ENCODE data around the gene MED16. TPM values are rescaled to one million over a fixed set of nuclear protein-coding genes. Genes with fewer than 3 reads are reported as not detected.

Gene MED16
- total RNA-seq, 6 experiments from 2014 or later: 32.0 to 35.7 (median 33.3) TPM

DNA sequence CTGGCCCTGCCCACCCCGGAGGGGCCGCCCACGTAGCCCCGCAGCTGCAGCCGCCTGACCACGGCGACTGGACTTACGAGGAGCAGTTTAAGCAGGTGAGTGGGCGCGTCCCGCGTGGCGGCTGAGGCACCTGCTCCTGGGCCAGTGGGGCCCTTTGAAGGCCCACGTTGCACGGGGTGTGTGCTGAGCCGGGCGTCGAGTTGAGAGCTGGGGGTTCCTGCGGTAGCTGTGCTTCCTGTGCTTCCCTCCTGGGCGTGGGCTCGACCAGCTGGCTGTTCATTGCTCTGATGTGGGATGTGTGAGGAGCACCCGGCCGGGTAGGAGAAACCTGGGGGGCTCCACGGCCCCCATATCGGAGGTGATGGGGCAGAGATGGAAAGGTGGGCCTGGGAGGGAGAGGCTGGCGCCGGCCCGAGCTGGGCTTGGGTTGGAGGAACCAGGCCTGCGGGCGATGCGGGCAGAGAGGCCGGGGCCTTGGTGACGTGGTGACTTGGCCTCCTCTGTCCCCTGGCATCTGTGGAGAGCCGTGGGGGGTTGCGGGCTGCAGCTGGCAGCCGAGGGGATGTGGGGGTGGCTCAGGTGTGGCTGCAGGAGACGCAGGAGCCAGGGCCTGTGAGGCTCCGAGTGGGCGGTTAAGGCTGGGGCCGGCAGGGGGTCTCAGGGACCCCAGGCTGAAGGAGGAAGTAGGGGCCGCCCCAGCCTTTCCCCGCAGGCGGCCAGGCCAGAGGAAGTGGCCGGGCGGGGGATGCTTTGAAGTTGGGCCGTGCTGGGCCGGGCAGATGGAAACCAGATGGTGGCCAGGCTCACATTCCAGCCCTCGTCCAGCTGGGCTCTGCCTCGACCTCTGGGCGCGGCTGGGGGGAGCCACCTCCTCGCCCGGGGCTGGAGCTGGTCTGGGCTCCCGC lies 39.9 kb upstream of the MED16 start:
- ATAC-seq: no peak
- WGBS (ENCODE audit: insufficient coverage, low coverage, low lambda C conversion rate, missing lambda C conversion rate): 48% methylated on average over 6 of the region's 54 CpGs
- peaks cover 0 to 25% (median 16%) of the 10 kb centered on the region in 4 donors for H3K4me1 ChIP-seq
- TF ChIP-seq, protein P1, sequence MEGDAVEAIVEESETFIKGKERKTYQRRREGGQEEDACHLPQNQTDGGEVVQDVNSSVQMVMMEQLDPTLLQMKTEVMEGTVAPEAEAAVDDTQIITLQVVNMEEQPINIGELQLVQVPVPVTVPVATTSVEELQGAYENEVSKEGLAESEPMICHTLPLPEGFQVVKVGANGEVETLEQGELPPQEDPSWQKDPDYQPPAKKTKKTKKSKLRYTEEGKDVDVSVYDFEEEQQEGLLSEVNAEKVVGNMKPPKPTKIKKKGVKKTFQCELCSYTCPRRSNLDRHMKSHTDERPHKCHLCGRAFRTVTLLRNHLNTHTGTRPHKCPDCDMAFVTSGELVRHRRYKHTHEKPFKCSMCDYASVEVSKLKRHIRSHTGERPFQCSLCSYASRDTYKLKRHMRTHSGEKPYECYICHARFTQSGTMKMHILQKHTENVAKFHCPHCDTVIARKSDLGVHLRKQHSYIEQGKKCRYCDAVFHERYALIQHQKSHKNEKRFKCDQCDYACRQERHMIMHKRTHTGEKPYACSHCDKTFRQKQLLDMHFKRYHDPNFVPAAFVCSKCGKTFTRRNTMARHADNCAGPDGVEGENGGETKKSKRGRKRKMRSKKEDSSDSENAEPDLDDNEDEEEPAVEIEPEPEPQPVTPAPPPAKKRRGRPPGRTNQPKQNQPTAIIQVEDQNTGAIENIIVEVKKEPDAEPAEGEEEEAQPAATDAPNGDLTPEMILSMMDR (IDR thresholded peaks at IDR 0.05): no peak
- no peak for TF ChIP-seq POLR2A (IDR thresholded peaks at IDR 0.05)
- DNase-seq: peak in 1 of 3 donors; percentile 30
- no peak overlapping the region for H3K27ac ChIP-seq
- H3K4me3 ChIP-seq: no peak overlapping the region
- H3K9me3 ChIP-seq: no peaks in the 10 kb centered on the region
- intact Hi-C loops (cut with DNase I): no loop called here
- no peaks in the 10 kb centered on the region for H3K36me3 ChIP-seq
- no peaks in the 10 kb centered on the region for H3K27me3 ChIP-seq

DNA sequence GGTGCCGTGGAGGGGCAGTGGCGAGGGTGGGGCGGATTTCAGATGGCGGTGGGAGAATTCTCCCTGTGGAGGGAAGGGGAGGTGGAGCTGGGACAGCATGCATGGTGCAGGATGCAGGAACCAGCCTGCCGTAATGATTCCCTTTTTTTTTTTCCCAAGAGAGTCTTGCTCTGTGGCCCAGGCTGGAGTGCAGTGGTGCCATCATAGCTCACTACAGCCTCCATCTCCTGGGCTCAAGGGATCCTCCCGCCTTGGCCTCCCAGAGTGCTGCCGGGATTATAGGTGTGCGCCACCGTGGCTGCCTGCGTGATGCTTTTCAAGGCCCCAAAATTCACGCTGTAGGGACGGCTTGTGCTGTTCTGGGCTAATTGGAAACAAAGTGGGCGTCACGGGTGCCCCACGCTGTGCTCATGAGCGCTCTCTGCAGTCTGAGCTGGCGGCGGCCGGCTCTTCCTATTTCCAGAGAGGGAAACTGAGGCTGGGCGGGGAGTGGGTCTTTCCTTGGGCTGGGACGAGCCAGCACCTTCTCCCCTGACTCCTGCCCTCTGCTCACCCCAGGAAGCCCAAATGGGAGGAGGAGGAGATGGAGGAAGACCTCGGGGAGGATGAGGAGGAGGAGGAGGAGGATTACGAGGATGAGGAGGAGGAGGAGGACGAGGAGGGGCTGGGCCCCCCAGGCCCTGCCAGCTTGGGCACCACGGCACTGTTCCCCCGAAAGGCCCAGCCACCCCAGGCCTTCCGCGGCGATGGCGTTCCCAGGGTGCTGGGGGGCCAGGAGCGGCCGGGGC lies 39.1 kb upstream of the MED16 start:
- Histone ChIP-seq H3K4me1 (peaks cover 0 to 29% (median 17%) of the 10 kb centered on the region in 4 donors), H3K9me3 (no peaks in the 10 kb centered on the region), H3K27ac (no peak overlapping the region), H3K36me3 (no peaks in the 10 kb centered on the region), H3K4me3 (no peak overlapping the region), H3K27me3 (no peaks in the 10 kb centered on the region)
- intact Hi-C loops (cut with DNase I): no loop called here
- no peak for DNase-seq
- ATAC-seq: no peak
- WGBS (ENCODE audit: insufficient coverage, low coverage, low lambda C conversion rate, missing lambda C conversion rate): 81% methylated on average over 12 of the region's 32 CpGs
- TF ChIP-seq, protein P1 (IDR thresholded peaks at IDR 0.05): no peak
- no peak for TF ChIP-seq POLR2A (IDR thresholded peaks at IDR 0.05)

DNA sequence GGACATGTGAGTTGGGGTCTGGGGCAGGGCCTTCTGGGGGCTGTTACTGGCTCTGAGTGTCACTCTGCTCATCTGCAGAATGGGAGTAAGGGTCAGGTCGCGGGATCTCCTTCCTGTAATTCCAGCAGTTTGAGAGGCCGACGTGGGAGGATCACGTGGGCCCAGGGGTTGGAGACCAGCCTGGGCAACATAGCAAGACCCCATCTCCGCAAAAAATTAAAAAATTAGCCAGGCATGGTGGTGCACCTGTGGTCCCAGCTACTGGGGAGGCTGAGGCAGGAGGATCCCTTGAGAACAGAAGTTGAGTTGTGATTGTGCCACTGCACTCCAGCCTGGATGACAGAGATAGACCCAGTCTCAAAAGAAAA lies 36.9 kb upstream of the MED16 start:
- no peak overlapping the region for H3K4me3 ChIP-seq
- 100% methylated on average over 1 of the region's 6 CpGs for WGBS (ENCODE audit: insufficient coverage, low coverage, low lambda C conversion rate, missing lambda C conversion rate)
- intact Hi-C loops (cut with DNase I): no loop called here
- no peaks in the 10 kb centered on the region for H3K9me3 ChIP-seq
- TF ChIP-seq, protein P1 (IDR thresholded peaks at IDR 0.05): no peak
- TF ChIP-seq POLR2A (IDR thresholded peaks at IDR 0.05): no peak
- ATAC-seq: no peak
- no peak for DNase-seq
- H3K27ac ChIP-seq: no peak overlapping the region
- no peaks in the 10 kb centered on the region for H3K27me3 ChIP-seq
- H3K36me3 ChIP-seq: no peaks in the 10 kb centered on the region
- H3K4me1 ChIP-seq: peaks cover 0 to 23% (median 14%) of the 10 kb centered on the region in 4 donors

DNA sequence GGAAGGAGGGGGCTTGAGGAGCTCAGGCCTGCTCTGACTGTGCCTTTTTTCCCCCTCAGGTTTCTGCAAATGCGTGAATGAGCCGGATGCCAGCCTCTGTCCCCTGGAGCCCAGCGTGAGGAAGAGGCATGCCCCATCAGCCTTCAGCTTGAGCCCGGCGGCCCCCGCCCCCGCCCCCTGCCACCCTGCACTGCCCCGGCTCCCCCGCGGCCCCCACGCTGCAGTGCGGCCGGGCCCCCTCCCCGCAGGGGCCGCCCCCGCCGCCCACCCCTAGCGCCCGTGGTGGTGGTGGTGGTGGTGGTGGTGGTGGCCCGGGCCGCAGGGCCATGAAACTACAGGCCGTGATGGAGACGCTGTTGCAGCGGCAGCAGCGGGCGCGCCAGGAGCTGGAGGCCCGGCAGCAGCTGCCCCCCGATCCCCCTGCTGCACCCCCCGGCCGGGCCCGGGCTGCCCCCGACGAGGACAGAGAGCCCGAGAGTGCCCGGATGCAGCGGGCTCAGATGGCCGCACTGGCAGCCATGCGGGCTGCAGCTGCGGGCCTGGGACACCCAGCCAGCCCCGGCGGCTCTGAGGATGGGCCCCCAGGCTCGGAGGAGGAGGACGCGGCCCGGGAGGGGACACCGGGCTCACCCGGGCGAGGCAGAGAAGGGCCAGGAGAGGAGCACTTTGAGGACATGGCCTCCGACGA lies 36.4 kb upstream of the MED16 start:
- H3K27me3 ChIP-seq: no peaks in the 10 kb centered on the region
- no peak for DNase-seq
- H3K27ac ChIP-seq: no peak overlapping the region
- no peak overlapping the region for H3K4me3 ChIP-seq
- WGBS (ENCODE audit: insufficient coverage, low coverage, low lambda C conversion rate, missing lambda C conversion rate): 100% methylated on average over 1 of the region's 51 CpGs
- no peaks in the 10 kb centered on the region for H3K36me3 ChIP-seq
- no peaks in the 10 kb centered on the region for H3K9me3 ChIP-seq
- no peak for ATAC-seq
- peaks cover 0 to 18% (median 11%) of the 10 kb centered on the region in 4 donors for H3K4me1 ChIP-seq
- no peak for TF ChIP-seq POLR2A (IDR thresholded peaks at IDR 0.05)
- TF ChIP-seq, protein P1 (IDR thresholded peaks at IDR 0.05): no peak
- intact Hi-C loops (cut with DNase I): no loop called here

Data from right lobe of liver (tissue), 6 donors.